Nephron (organoid): ENCODE measurements around the gene CFAP251.

Source experiments
- H3K27ac Mint-ChIP-seq, 3 experiments: 2 replicates each; pipeline ENCODE4 v1.8.0; 2020; ENCODE audit warnings: mixed read lengths in 3 of 3, mild to moderate bottlenecking in 2 of 3, moderate library complexity in 1 of 3
- H3K27me3 Mint-ChIP-seq: 2 replicates; pipeline ENCODE4 v1.8.0; 2021; ENCODE audit warnings: low read depth, mild to moderate bottlenecking, moderate library complexity, mixed read lengths
- H3K36me3 Mint-ChIP-seq: 2 replicates; pipeline ENCODE4 v1.8.0; 2020; ENCODE audit warnings: low read depth, mixed read lengths
- H3K4me1 Mint-ChIP-seq: 2 replicates; pipeline ENCODE4 v1.8.0; 2020; ENCODE audit warnings: mixed read lengths
- H3K4me3 Mint-ChIP-seq, 3 experiments: 2 replicates each; pipeline ENCODE4 v1.8.0; 2020; ENCODE audit warnings: mild to moderate bottlenecking in 3 of 3, mixed read lengths in 3 of 3, moderate library complexity in 2 of 3
- H3K9me3 Mint-ChIP-seq: 2 replicates; pipeline ENCODE4 v1.8.0; 2020; ENCODE audit warnings: mixed read lengths
- CTCF ChIP-seq, 3 experiments: fragments of 200-600 bp; sonication (generic); IDR thresholded peaks; one replicate each; pipeline ENCODE4 v1.5.0; 2021; ENCODE audit warnings: antibody characterized with exemption in 3 of 3; ENCODE audit not compliant: unreplicated experiment in 3 of 3

Gene CFAP251

GRCh38 chr12:122050706-122051105 is 132.3 kb downstream of the CFAP251 start:
- no peaks in the 10 kb centered on the region for H3K27me3 Mint-ChIP-seq
- peaks cover 21% of the 10 kb centered on the region for H3K36me3 Mint-ChIP-seq
- TF ChIP-seq CTCF (IDR thresholded peaks at IDR 0.05; ENCODE audit: unreplicated experiment in 3 of 3), result no peak
- no peaks in the 10 kb centered on the region for H3K9me3 Mint-ChIP-seq
- H3K27ac Mint-ChIP-seq, result no peak overlapping the region
- peaks cover 5% of the 10 kb centered on the region for H3K4me1 Mint-ChIP-seq
- H3K4me3 Mint-ChIP-seq, result no peak overlapping the region

DNA sequence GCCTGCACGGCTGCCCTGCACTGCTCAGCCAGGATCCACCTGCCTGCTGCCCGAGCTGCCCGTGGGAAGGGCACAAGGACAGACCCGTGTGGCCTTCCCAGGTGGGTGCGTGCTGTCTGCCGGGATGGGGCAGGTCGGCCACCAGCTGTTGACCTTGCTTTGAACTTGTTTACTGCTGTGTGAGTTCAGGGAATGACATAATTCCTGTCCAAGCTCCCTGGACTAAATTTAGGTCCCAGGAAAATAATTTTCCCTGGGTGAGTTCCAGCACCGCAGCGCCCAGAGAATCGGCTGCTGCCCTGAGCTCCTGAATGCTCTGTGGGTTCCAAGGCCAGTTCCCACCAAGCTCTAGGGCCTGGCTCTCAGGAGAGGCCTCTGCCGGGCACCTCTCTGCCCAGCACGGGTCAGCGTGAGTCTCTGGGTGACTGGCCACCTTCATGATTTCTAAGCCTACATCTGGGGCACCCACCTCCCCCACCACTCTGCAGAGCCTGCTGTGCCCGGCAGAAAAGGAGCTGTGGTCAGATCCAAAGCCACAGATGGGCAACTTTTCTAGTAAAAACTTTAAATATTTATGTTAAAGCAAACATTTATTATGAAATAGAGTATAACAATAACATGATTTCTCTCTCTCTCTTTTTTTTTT is 133.0 kb downstream of the CFAP251 start:
- peaks cover 5% of the 10 kb centered on the region for H3K4me1 Mint-ChIP-seq
- no peak for TF ChIP-seq CTCF (IDR thresholded peaks at IDR 0.05; ENCODE audit: unreplicated experiment in 3 of 3)

GRCh38 chr12:122052285-122052684 is 133.9 kb downstream of the CFAP251 start:
- Mint-ChIP-seq H3K4me1 (peaks cover 5% of the 10 kb centered on the region), H3K27me3 (no peaks in the 10 kb centered on the region), H3K4me3 (no peak overlapping the region), H3K36me3 (peaks cover 27% of the 10 kb centered on the region), H3K27ac (peak overlapping the region in 2 of 3 experiments; percentile 40 to 50), H3K9me3 (no peaks in the 10 kb centered on the region)
- no peak for TF ChIP-seq CTCF (IDR thresholded peaks at IDR 0.05; ENCODE audit: unreplicated experiment in 3 of 3)

More for the DNA sequence above, 133.0 kb downstream of the CFAP251 start:
- no peak overlapping the region for H3K4me3 Mint-ChIP-seq
- H3K27ac Mint-ChIP-seq, result peak overlapping the region in 1 of 3 experiments; percentile 59
- H3K27me3 Mint-ChIP-seq, result no peaks in the 10 kb centered on the region
- no peaks in the 10 kb centered on the region for H3K9me3 Mint-ChIP-seq
- H3K36me3 Mint-ChIP-seq, result peaks cover 20% of the 10 kb centered on the region
